Measurements from ENCODE around the gene ADSL.

The ADSL gene

DNA sequence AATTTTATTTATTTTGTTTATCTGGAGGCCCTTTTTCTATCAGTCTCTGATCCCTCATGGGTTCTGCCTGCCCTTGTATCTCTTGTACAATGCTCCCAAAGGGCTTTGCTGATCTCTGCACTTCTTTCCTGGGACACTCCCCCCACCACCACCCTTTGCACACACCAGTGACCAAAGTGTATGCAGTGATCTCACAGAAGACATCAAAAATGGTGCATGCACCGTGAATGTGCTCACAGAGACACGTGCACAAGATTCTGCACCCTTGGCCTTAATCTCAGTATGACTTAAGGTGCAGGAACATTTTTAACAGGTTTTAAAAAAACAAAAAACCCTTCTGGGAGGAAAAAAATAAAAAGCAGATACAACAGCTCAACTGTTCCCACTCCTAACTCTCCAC lies 12.2 kb upstream of the ADSL start:
- TF ChIP-seq CTCF (IDR thresholded peaks at IDR 0.05; ENCODE audit: low read depth, low read length) = no peak

DNA sequence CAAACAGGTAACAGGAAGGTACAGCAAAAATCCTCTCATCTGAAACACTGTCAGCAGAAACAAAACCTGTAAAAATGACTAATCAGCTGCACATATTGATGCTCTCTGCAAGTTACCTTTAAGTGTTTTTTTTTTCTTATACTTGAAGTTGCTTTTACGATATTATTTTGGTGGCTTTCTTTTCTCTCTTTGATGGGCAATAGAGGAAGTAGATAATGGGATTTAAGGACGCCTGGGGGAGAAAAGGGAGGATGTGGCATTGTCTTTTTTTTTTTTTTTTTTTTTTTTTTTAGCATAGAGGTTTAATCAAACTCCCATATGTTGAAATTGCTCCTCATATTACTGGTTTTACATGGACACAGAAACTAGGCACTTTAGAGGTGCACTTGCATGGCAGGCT lies 11.4 kb upstream of the ADSL start:
- DNase-seq (ENCODE audit: extremely low read depth, low read depth) = no peak
- no peak for TF ChIP-seq CTCF (IDR thresholded peaks at IDR 0.05; ENCODE audit: low read depth, low read length)

More for the DNA sequence above, 12.2 kb upstream of the ADSL start:
- DNase-seq (ENCODE audit: extremely low read depth, low read depth) = no peak

- no peak for TF ChIP-seq CTCF (IDR thresholded peaks at IDR 0.05; ENCODE audit: low read depth, low read length)
- DNase-seq (ENCODE audit: extremely low read depth, low read depth) = no peak
Measured at GRCh38 chr22:40335358-40335757, 10.9 kb upstream of the ADSL start.

DNA sequence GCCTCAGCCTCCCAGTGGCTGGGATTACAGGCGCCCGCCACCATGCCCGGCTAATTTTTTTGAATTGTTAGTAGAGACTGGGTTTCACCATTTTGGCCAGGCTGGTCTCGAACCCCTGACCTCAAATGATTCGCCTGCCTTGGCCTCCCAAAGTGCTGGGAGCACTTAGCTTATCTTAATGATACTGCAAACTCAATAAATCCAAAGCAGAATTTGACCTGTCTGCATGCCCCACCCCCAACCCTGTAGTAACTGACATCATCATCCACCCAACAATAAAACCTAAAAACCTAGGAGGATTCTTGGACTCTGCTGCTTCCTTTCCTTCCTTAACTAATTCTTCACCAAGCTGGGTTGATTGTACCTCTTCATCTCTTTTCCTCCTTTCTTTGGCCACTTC lies 6.3 kb upstream of the ADSL start:
- DNase-seq (ENCODE audit: extremely low read depth, low read depth) = no peak
- TF ChIP-seq CTCF (IDR thresholded peaks at IDR 0.05; ENCODE audit: low read depth, low read length) = no peak

GRCh38 chr22:40341604-40342003 lies 4.7 kb upstream of the ADSL start:
- no peak for DNase-seq (ENCODE audit: extremely low read depth, low read depth)
- no peak for TF ChIP-seq CTCF (IDR thresholded peaks at IDR 0.05; ENCODE audit: low read depth, low read length)

DNA sequence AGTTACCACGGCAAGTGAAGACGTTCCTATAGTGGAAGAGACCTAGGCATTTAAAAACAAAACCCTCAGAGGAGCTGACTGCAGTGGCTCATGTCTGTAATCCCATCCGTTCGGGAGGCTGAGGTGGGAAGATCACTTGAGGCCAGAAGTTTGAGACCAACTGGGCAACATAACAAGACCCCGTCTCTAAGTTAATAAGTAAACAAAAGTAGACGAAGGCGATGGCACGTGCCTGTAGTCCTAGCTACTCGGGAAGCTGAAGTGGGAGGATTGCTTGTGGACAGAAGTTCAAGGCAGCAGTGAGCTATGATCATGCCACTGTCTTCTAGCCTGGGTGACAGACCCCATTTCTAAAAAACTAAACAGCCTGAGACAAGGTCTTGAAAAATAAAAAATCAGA lies 3.8 kb upstream of the ADSL start:
- TF ChIP-seq CTCF (IDR thresholded peaks at IDR 0.05; ENCODE audit: low read depth, low read length) = no peak
- DNase-seq (ENCODE audit: extremely low read depth, low read depth) = no peak

- DNase-seq (ENCODE audit: extremely low read depth, low read depth) = no peak
- TF ChIP-seq CTCF (IDR thresholded peaks at IDR 0.05; ENCODE audit: low read depth, low read length) = no peak
Measured at GRCh38 chr22:40345271-40345670, 1.0 kb upstream of the ADSL start.

Data from AG09319 (cell line).